Mesenchymal stem cell (in vitro differentiated cells and primary cell): Measurements from ENCODE around the gene SKAP1.
A peak's percentile ranks its signal among the peaks of the same experiment; 100 is the strongest.

Source experiments
- DNase-seq: peaks from one replicate; pipeline ENCODE4 v3.0.0-alpha.2; 2013
- H2AFZ ChIP-seq: one replicate; pipeline ENCODE4 v1.6.1; 2013; ENCODE audit warnings: low read depth, mild to moderate bottlenecking, control low read depth, inconsistent platforms, low read length, moderate library complexity
- H2AK5ac ChIP-seq: 2 replicates; pipeline ENCODE4 v1.6.1; 2013; ENCODE audit warnings: low read length, moderate library complexity, mild to moderate bottlenecking, inconsistent platforms; ENCODE audit not compliant: severe bottlenecking
- H2BK120ac ChIP-seq: one replicate; pipeline ENCODE4 v1.6.1; 2013; ENCODE audit warnings: low read depth, mild to moderate bottlenecking, inconsistent platforms, low read length, moderate library complexity
- H2BK12ac ChIP-seq, 2 experiments: one replicate each; pipeline ENCODE4 v1.6.1; 2013; ENCODE audit warnings: inconsistent platforms in 2 of 2, low read length in 2 of 2, mild to moderate bottlenecking in 2 of 2, moderate library complexity in 2 of 2, control low read depth in 1 of 2
- H2BK15ac ChIP-seq: one replicate; pipeline ENCODE4 v1.6.1; 2013; ENCODE audit warnings: mild to moderate bottlenecking, low read depth, inconsistent platforms; ENCODE audit not compliant: poor library complexity, severe bottlenecking
- H2BK5ac ChIP-seq: 2 replicates; pipeline ENCODE4 v1.6.1; 2013; ENCODE audit warnings: low read depth, mild to moderate bottlenecking, low read length, control low read depth, inconsistent platforms; ENCODE audit not compliant: poor library complexity, severe bottlenecking
- H3K14ac ChIP-seq, 2 experiments: one replicate each; pipeline ENCODE4 v1.6.1; 2013; ENCODE audit warnings: inconsistent platforms in 2 of 2, low read length in 2 of 2, control low read depth in 1 of 2, mild to moderate bottlenecking in 1 of 2, moderate library complexity in 1 of 2
- H3K18ac ChIP-seq, 2 experiments: one replicate each; pipeline ENCODE4 v1.6.1; 2013; ENCODE audit warnings: inconsistent platforms in 2 of 2, low read length in 2 of 2, control low read depth in 1 of 2, low read depth in 1 of 2, mild to moderate bottlenecking in 1 of 2
- H3K23ac ChIP-seq, 2 experiments: one replicate each; pipeline ENCODE4 v1.6.1; 2013; ENCODE audit warnings: inconsistent platforms in 2 of 2, low read length in 2 of 2, mild to moderate bottlenecking in 2 of 2, moderate library complexity in 2 of 2, control low read depth in 1 of 2
- H3K27ac ChIP-seq: 2 replicates; pipeline ENCODE4 v1.5.1; 2013; ENCODE audit warnings: mild to moderate bottlenecking, moderate library complexity, low read length, control low read depth, inconsistent platforms; ENCODE audit not compliant: poor library complexity, severe bottlenecking
- H3K27me3 ChIP-seq, 2 experiments: 2 replicates each; pipeline versions ENCODE4 v1.6.1 to v1.7.0; 2013; ENCODE audit warnings: low read length in 2 of 2, mild to moderate bottlenecking in 2 of 2, moderate library complexity in 2 of 2, control low read depth in 1 of 2, inconsistent platforms in 1 of 2; ENCODE audit not compliant: control insufficient read depth in 1 of 2, insufficient read depth in 1 of 2
- H3K36me3 ChIP-seq, 2 experiments: 2 replicates each; pipeline versions ENCODE4 v1.6.1 to v1.7.0; 2013; ENCODE audit warnings: low read length in 2 of 2, control low read depth in 1 of 2, inconsistent platforms in 1 of 2, low read depth in 1 of 2, mild to moderate bottlenecking in 1 of 2; ENCODE audit not compliant: insufficient read depth in 2 of 2, control insufficient read depth in 1 of 2
- H3K4ac ChIP-seq, 2 experiments: one replicate each; pipeline ENCODE4 v1.6.1; 2013; ENCODE audit warnings: inconsistent platforms in 2 of 2, low read length in 2 of 2, mild to moderate bottlenecking in 2 of 2, moderate library complexity in 2 of 2, control low read depth in 1 of 2, low read depth in 1 of 2
- H3K4me1 ChIP-seq: 2 replicates; pipeline ENCODE4 v1.6.1; 2013; ENCODE audit warnings: low read depth, low read length, control low read depth; ENCODE audit not compliant: control insufficient read depth, insufficient read depth
- H3K4me2 ChIP-seq: 2 replicates; pipeline ENCODE4 v1.6.1; 2013; ENCODE audit warnings: low read length, mild to moderate bottlenecking, inconsistent platforms; ENCODE audit not compliant: poor library complexity, severe bottlenecking
- H3K4me3 ChIP-seq, 2 experiments: 2 replicates each; pipeline versions ENCODE4 v1.5.1 to v1.7.0; 2013; ENCODE audit warnings: low read length in 2 of 2, mild to moderate bottlenecking in 2 of 2, control low read depth in 1 of 2, low read depth in 1 of 2; ENCODE audit not compliant: insufficient read depth in 1 of 2
- H3K79me1 ChIP-seq: replicated peaks from 2 replicates; pipeline ENCODE4 v1.6.1; 2013; ENCODE audit warnings: mild to moderate bottlenecking, control low read depth, low read length, inconsistent platforms; ENCODE audit not compliant: poor library complexity, severe bottlenecking
- H3K9ac ChIP-seq: 2 replicates; pipeline ENCODE4 v1.7.0; 2013; ENCODE audit warnings: mild to moderate bottlenecking, low read length, moderate library complexity
- H3K9me3 ChIP-seq: 2 replicates; pipeline ENCODE4 v1.7.0; 2013; ENCODE audit warnings: mild to moderate bottlenecking, low read length; ENCODE audit not compliant: control insufficient read depth
- H4K8ac ChIP-seq: one replicate; pipeline ENCODE4 v1.6.1; 2013; ENCODE audit warnings: inconsistent platforms, mild to moderate bottlenecking, low read length, moderate library complexity
- H4K91ac ChIP-seq: one replicate; pipeline ENCODE4 v1.6.1; 2013; ENCODE audit warnings: mild to moderate bottlenecking, low read length, inconsistent platforms
- WGBS: methylation state at CpG from one replicate; pipeline ENCODE4 v1.1.7; 2013; ENCODE audit warnings: mixed read lengths; 5-methylcytosine and 5-hydroxymethylcytosine counted together

The SKAP1 gene

DNA sequence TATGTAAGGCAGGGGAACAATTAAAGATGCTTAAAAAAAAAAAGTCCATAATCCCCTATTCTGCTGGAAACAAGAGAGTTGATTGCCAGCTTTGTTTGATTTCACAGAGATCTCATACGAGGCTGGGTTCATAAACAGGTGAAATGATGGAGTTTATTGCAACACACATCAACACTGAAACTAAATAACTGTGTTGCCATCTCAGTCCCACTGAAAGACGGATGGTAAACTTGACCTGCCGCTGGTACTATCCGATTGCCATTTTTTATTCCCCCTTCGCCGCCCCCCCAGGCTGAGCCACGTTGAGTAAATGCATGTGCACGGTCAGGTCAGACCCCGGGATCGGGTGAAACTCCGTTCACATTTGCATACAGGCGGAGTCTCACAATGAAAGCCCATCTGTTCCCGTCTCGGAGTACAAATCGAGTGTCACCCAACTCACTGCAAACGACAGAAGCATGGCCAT lies 119.2 kb downstream of the SKAP1 start:
- H2BK15ac ChIP-seq = no peak overlapping the region
- H3K79me1 ChIP-seq = no peaks in the 10 kb centered on the region
- H4K8ac ChIP-seq = no peak overlapping the region
- H3K18ac ChIP-seq = no peak overlapping the region
- H3K4ac ChIP-seq = no peak overlapping the region
- no peak overlapping the region for H3K4me2 ChIP-seq
- peak overlapping the region in 1 of 2 experiments; percentile 45 for H3K4me3 ChIP-seq
- no peak for DNase-seq
- H3K9ac ChIP-seq = no peak overlapping the region
- no peak overlapping the region for H3K23ac ChIP-seq
- H3K4me1 ChIP-seq = peaks cover 2% of the 10 kb centered on the region
- no peak overlapping the region for H2BK120ac ChIP-seq
- H2BK12ac ChIP-seq = peak overlapping the region in 1 of 2 experiments; percentile 31
- no peaks in the 10 kb centered on the region for H3K36me3 ChIP-seq
- H3K27ac ChIP-seq = no peak overlapping the region
- H2AFZ ChIP-seq = peak overlapping the region; percentile 72
- H3K14ac ChIP-seq = peak overlapping the region in 1 of 2 experiments; percentile 7
- no peak overlapping the region for H4K91ac ChIP-seq
- no peak overlapping the region for H2AK5ac ChIP-seq
- WGBS = 28% methylated on average over 16 of the region's 16 CpGs
- H3K27me3 ChIP-seq = peaks cover 30 to 49% of the 10 kb centered on the region in 2 experiments
- H2BK5ac ChIP-seq = no peak overlapping the region
- H3K9me3 ChIP-seq = no peaks in the 10 kb centered on the region

DNA sequence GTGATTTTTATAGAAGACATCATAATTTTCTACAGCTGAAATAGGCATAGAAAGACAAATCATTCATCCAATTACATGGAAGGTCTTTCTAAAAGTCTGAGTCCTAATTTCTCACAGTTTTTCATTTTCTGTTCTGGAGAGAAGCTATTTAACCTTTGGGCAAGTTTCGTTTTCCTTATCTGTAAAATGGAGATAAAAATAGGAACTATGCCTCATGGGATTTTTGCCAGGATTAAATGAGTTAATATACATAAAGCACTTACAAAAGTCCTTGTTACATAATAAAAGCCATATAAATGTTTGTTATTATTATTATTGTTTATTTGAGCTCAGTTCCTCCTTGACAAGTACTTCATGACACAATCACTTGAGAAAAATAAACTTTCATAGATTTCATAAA lies 121.4 kb downstream of the SKAP1 start:
- Histone ChIP-seq H3K14ac (no peak overlapping the region), H3K27me3 (peaks cover 30 to 46% of the 10 kb centered on the region in 2 experiments), H2AFZ (no peak overlapping the region), H3K9ac (no peak overlapping the region), H2BK5ac (no peak overlapping the region), H3K4me1 (peaks cover 2% of the 10 kb centered on the region), H3K79me1 (no peaks in the 10 kb centered on the region), H3K4ac (no peak overlapping the region), H3K18ac (no peak overlapping the region), H3K4me3 (no peak overlapping the region), H3K23ac (no peak overlapping the region), H2BK120ac (no peak overlapping the region), H3K27ac (no peak overlapping the region), H3K4me2 (no peak overlapping the region), H3K9me3 (no peaks in the 10 kb centered on the region), H2BK12ac (no peak overlapping the region), H4K8ac (no peak overlapping the region), H3K36me3 (no peaks in the 10 kb centered on the region), H2AK5ac (no peak overlapping the region), H4K91ac (no peak overlapping the region), H2BK15ac (no peak overlapping the region)
- DNase-seq = no peak
- WGBS = no CpG with 5 or more reads among the region's 1 CpG

DNA sequence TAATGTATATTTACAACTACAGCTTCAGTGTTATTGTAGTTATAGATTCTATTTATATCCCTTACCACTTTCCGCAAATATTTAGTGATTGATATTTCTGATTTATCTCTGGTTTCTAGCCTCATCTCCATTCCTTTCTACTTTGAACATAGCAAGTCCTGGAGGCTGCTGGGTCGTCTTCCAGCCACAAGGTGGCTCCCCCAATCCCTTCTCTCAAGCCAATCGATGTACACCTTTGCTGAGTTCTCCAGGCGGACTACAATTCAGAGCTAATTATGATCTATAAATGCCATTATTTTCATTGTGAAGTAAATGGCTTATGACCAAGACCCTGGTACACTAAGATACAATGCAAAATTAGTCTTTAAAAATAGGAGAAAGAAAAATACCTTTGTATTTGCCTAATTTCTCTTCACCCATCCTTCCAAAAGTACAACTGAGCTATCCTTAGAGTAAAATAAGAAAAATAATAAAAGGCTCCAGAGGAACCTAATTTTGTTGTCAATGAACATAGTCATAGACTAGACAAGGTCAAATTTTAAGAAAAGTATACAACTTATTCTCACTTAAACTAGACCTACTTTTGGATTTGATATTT lies 122.1 kb downstream of the SKAP1 start:
- no peak overlapping the region for H3K4ac ChIP-seq
- no peaks in the 10 kb centered on the region for H3K79me1 ChIP-seq
- H4K91ac ChIP-seq = no peak overlapping the region
- H3K4me2 ChIP-seq = no peak overlapping the region
- H3K4me3 ChIP-seq = no peak overlapping the region
- H2BK12ac ChIP-seq = no peak overlapping the region
- DNase-seq = peak; percentile 74
- H3K9me3 ChIP-seq = no peaks in the 10 kb centered on the region
- H2BK5ac ChIP-seq = no peak overlapping the region
- no peak overlapping the region for H2BK15ac ChIP-seq
- no peak overlapping the region for H2AK5ac ChIP-seq
- no peak overlapping the region for H2BK120ac ChIP-seq
- H3K36me3 ChIP-seq = no peaks in the 10 kb centered on the region
- H3K18ac ChIP-seq = no peak overlapping the region
- no peak overlapping the region for H3K9ac ChIP-seq
- H4K8ac ChIP-seq = no peak overlapping the region
- H3K27ac ChIP-seq = no peak overlapping the region
- WGBS = 10% methylated on average over 2 of the region's 4 CpGs
- peaks cover 25 to 46% of the 10 kb centered on the region in 2 experiments for H3K27me3 ChIP-seq
- no peak overlapping the region for H3K14ac ChIP-seq
- H3K23ac ChIP-seq = no peak overlapping the region
- no peak overlapping the region for H2AFZ ChIP-seq
- peaks cover 2% of the 10 kb centered on the region for H3K4me1 ChIP-seq

DNA sequence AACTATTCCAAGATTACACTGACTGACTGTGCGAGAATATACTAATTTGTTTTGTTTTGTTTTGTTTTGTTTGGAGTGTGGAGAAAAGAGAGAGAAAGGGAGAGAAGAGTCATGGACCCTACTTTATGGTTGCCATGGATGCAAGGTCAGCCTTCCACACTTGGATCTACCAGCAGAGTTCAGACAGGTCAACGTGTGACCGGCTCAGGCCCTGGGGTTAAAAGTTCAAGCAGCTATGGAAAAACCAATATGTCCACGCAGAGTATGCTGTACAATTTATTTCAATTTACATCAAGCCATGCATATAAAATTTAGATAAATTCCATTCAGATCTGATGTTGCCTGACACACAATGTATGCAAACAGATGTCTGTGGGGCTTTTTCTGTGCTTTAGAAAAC lies 122.8 kb downstream of the SKAP1 start:
- Histone ChIP-seq H3K18ac (no peak overlapping the region), H4K91ac (no peak overlapping the region), H3K4ac (no peak overlapping the region), H4K8ac (no peak overlapping the region), H2AK5ac (no peak overlapping the region), H3K9me3 (no peaks in the 10 kb centered on the region), H3K27me3 (peaks cover 25 to 40% of the 10 kb centered on the region in 2 experiments), H3K9ac (no peak overlapping the region), H2BK5ac (no peak overlapping the region), H3K4me2 (no peak overlapping the region), H3K4me3 (no peak overlapping the region), H2BK120ac (no peak overlapping the region), H3K4me1 (peaks cover 2% of the 10 kb centered on the region), H3K27ac (no peak overlapping the region), H3K23ac (no peak overlapping the region), H2AFZ (no peak overlapping the region), H2BK15ac (no peak overlapping the region), H2BK12ac (no peak overlapping the region), H3K79me1 (no peaks in the 10 kb centered on the region), H3K36me3 (no peaks in the 10 kb centered on the region), H3K14ac (no peak overlapping the region)
- WGBS = 64% methylated on average over 3 of the region's 4 CpGs
- no peak for DNase-seq
